ENCODE data around the gene ATG2B. TPM values are rescaled to one million over a fixed set of nuclear protein-coding genes. Genes with fewer than 3 reads are reported as not detected.

Gene ATG2B, protein sequence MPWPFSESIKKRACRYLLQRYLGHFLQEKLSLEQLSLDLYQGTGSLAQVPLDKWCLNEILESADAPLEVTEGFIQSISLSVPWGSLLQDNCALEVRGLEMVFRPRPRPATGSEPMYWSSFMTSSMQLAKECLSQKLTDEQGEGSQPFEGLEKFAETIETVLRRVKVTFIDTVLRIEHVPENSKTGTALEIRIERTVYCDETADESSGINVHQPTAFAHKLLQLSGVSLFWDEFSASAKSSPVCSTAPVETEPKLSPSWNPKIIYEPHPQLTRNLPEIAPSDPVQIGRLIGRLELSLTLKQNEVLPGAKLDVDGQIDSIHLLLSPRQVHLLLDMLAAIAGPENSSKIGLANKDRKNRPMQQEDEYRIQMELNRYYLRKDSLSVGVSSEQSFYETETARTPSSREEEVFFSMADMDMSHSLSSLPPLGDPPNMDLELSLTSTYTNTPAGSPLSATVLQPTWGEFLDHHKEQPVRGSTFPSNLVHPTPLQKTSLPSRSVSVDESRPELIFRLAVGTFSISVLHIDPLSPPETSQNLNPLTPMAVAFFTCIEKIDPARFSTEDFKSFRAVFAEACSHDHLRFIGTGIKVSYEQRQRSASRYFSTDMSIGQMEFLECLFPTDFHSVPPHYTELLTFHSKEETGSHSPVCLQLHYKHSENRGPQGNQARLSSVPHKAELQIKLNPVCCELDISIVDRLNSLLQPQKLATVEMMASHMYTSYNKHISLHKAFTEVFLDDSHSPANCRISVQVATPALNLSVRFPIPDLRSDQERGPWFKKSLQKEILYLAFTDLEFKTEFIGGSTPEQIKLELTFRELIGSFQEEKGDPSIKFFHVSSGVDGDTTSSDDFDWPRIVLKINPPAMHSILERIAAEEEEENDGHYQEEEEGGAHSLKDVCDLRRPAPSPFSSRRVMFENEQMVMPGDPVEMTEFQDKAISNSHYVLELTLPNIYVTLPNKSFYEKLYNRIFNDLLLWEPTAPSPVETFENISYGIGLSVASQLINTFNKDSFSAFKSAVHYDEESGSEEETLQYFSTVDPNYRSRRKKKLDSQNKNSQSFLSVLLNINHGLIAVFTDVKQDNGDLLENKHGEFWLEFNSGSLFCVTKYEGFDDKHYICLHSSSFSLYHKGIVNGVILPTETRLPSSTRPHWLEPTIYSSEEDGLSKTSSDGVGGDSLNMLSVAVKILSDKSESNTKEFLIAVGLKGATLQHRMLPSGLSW (N-terminal part only)
- total RNA-seq: 10 to 100 TPM; 42.7 to 74.9 TPM
- 44.8 TPM for polyA plus RNA-seq (ENCODE audit: insufficient read depth, low read depth, low replicate concordance)
- long read RNA-seq, donor 1, full-length matches to known transcripts: 1 of 1 reads
- long read RNA-seq, donor 1, partial matches to known transcripts: 0 of 1 reads
- long read RNA-seq, donor 1, other reads (novel, unspliced or antisense): 0 of 1 reads
- long read RNA-seq, donor 2: 0 reads

DNA sequence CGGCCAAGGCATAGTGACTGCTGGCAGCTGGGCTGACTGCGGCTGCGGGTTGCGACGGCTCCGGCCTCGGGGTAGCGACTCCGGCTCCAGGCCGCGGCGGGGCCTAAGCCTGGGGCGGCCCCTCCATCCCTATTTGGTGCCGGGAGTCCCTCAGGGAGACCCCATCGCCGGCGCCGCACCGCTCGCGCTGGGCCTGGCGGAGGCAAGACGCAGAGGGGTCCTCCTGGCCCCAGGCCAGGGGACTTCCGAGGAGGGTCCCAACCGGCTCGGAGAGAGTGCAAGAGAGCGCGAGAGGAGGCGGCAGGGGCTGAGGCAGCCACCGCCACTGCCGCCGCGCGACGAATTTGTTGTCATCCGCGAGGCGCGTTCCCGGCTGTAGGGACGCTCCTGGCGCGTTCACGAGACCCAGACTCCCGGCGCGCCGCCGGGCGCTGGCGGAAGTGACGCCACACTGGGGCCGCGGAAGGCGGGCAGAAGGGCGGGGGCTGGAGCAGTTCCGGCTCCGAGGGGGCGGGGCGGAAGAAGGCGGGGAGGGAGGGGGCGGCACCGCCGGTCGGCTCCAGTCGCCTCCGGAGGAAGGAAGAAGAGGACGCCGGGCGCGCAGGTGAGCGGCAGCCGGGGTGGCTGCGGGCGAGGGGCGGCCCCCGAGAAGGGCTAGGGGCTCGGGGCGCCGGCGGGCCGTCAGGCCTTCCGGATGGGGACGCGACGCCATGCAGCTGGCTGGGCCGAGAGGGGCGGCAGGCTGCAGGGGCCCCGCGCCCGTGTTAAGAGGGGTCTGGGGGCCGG is at the start of gene ATG2B, which contains the start of gene GSKIP:
ATG2B (minus strand) TSS at position 377 of the 786 bp plus-strand sequence; CDS start at position 12, 365 bp downstream.
GSKIP (plus strand) TSS at position 562 of the 786 bp plus-strand sequence. CDS start 18,722 bp downstream, outside the sequence.
- Histone ChIP-seq H3K9me3 (no peaks in the 10 kb centered on the region), H3K4me3 (peak within 1 kb of the TSS; percentile 88 to 100), H3K27ac (peak within 1 kb of the TSS; percentile 91 to 95), H3K4me1 (peaks cover 12% of the 10 kb centered on the region), H3K27me3 (no peaks in the 10 kb centered on the region), H3K36me3 (ENCODE audit: low read depth, missing control alignments) (no peaks in the 10 kb centered on the region)
- peak; percentile 96 for DNase-seq
- intact Hi-C loops (cut with DNase I; ENCODE audit: low total_unique reads): no loop called here
- TF ChIP-seq, protein P1, sequence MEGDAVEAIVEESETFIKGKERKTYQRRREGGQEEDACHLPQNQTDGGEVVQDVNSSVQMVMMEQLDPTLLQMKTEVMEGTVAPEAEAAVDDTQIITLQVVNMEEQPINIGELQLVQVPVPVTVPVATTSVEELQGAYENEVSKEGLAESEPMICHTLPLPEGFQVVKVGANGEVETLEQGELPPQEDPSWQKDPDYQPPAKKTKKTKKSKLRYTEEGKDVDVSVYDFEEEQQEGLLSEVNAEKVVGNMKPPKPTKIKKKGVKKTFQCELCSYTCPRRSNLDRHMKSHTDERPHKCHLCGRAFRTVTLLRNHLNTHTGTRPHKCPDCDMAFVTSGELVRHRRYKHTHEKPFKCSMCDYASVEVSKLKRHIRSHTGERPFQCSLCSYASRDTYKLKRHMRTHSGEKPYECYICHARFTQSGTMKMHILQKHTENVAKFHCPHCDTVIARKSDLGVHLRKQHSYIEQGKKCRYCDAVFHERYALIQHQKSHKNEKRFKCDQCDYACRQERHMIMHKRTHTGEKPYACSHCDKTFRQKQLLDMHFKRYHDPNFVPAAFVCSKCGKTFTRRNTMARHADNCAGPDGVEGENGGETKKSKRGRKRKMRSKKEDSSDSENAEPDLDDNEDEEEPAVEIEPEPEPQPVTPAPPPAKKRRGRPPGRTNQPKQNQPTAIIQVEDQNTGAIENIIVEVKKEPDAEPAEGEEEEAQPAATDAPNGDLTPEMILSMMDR (IDR thresholded peaks at IDR 0.05): no peak
- TF ChIP-seq POLR2A (IDR thresholded peaks at IDR 0.05): no peak
- WGBS, 2 donors: 0 to 1% methylated on average over 1 to 80 of the region's 92 CpGs

DNA sequence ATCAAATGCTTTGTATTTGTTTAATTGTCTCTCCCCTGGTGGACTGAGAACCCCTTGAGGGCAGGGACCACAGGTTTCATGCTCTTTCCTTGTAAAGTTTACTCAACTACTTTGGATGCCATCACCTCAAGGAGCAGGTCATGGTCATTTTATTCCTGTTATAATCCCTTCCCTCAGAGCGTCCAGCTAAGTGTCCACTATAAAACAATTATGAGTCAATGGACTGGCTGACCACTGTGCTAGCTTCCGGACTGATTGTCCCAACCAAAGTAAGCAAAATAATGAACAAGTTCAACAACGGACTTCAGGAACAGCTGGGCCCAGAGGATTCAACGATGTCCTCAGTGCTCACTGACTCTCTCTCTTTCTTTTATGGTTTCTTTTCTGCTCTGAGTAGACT is 47.0 kb upstream of the ATG2B start:
- Histone ChIP-seq H3K9me3 (no peaks in the 10 kb centered on the region), H3K36me3 (ENCODE audit: low read depth, missing control alignments) (no peaks in the 10 kb centered on the region), H3K4me1 (no peaks in the 10 kb centered on the region), H3K27me3 (no peaks in the 10 kb centered on the region), H3K27ac (no peak overlapping the region), H3K4me3 (no peak overlapping the region)
- DNase-seq: no peak
- WGBS, 2 donors: 73 to 78% methylated on average over 4 of the region's 4 CpGs
- TF ChIP-seq, protein P1 (IDR thresholded peaks at IDR 0.05): no peak
- TF ChIP-seq POLR2A (IDR thresholded peaks at IDR 0.05): no peak
- intact Hi-C loops (cut with DNase I; ENCODE audit: low total_unique reads): loop anchor here (10.0 kb wide), 1 partner anchor 125 kb away; no protein-coding TSS in a partner anchor

DNA sequence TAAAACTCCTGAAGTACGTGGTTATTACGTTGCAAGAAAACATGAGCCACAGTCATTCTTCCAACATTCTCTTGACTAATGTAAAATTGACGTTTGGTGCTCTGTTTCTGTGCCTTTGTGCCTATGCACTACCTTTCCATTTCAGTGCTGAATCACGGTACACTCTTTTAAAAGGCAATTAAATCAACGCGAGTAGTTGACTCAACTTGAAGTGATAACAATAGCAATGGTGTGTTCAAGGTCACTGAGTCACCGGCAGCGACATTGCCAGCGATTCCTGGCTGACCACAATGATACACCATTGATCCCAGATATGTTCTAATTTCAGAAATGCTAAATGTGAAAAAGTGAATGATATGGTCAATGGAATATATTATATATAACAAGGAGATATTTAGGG is 46.6 kb upstream of the ATG2B start:
- Histone ChIP-seq H3K9me3 (no peaks in the 10 kb centered on the region), H3K27me3 (no peaks in the 10 kb centered on the region), H3K4me3 (no peak overlapping the region), H3K36me3 (ENCODE audit: low read depth, missing control alignments) (no peaks in the 10 kb centered on the region), H3K27ac (no peak overlapping the region), H3K4me1 (no peaks in the 10 kb centered on the region)
- no peak for DNase-seq
- WGBS, 2 donors: 74 to 77% methylated on average over 9 of the region's 9 CpGs
- intact Hi-C loops (cut with DNase I; ENCODE audit: low total_unique reads): loop anchor here (10.0 kb wide), 1 partner anchor 125 kb away; no protein-coding TSS in a partner anchor
- TF ChIP-seq, protein P1 (IDR thresholded peaks at IDR 0.05): no peak
- TF ChIP-seq POLR2A (IDR thresholded peaks at IDR 0.05): no peak

DNA sequence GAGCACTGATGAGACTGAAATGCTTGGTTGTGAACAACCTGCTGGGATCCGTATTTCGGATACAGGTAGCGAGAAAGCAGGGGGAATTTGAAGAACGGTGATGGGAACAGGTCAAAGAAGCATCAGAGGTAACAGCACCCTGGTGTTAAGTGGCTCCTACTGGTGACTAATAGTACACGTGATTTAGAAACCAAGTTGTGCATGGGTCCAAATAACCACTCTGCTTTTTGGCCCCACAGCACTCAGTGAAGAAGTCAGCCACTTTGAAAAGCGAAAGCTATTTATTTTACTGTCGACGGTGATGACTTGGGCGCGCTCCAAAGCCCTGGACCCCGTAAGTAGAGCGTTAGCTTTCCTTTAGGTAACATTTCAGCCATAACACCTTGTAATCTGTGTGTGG is 45.5 kb upstream of the ATG2B start:
- no peak for DNase-seq

More for the DNA sequence above, 45.5 kb upstream of the ATG2B start:
- TF ChIP-seq, protein P1 (IDR thresholded peaks at IDR 0.05): no peak
- no peak for TF ChIP-seq POLR2A (IDR thresholded peaks at IDR 0.05)
- no peak overlapping the region for H3K27ac ChIP-seq
- intact Hi-C loops (cut with DNase I; ENCODE audit: low total_unique reads): no loop called here
- H3K4me1 ChIP-seq: no peaks in the 10 kb centered on the region
- no peak overlapping the region for H3K4me3 ChIP-seq
- H3K9me3 ChIP-seq: no peaks in the 10 kb centered on the region
- 75 to 90% methylated on average over 12 of the region's 12 CpGs for WGBS, 2 donors
- H3K27me3 ChIP-seq: no peaks in the 10 kb centered on the region
- H3K36me3 ChIP-seq (ENCODE audit: low read depth, missing control alignments): no peaks in the 10 kb centered on the region
